B cell (primary cell): Measurements from ENCODE around the gene ZNF22. TPM values are rescaled to one million over a fixed set of nuclear protein-coding genes. Genes with fewer than 3 reads are reported as not detected.

Experiments
- ATAC-seq: fragments of 200-7000 bp; cut with Tn5 transposase; one replicate; pipeline ENCODE4 v1.10.0; 2021; ENCODE audit warnings: low read depth, mild to moderate bottlenecking, moderate number of reproducible peaks, moderate library complexity
- CTCF ChIA-PET: fragments of 350-600 bp; sonication (Branson Sonifier 250); formaldehyde crosslinking; loops from one replicate; lab custom pipeline; 2021; ENCODE audit warnings: antibody characterized with exemption, inconsistent platforms; lab: Charles Lee
- POLR2A ChIA-PET: fragments of 350-600 bp; sonication (Branson Sonifier 250); formaldehyde crosslinking; loops from one replicate; lab custom pipeline; 2021; ENCODE audit warnings: antibody characterized with exemption; lab: Charles Lee
- DNase-seq: peaks from one replicate; pipeline ENCODE4 v3.0.0; 2013
- H2AFZ ChIP-seq: 2 replicates; pipeline ENCODE4 v1.6.1; 2012; ENCODE audit warnings: mild to moderate bottlenecking, low read depth, low read length; ENCODE audit not compliant: insufficient read depth, poor library complexity, severe bottlenecking
- H3K27ac ChIP-seq, 2 donors: 1 replicate in 1 of 2; 2 replicates in 1 of 2; pipeline ENCODE4 v1.5.1; 2012 to 2013; ENCODE audit warnings: low read length in 2 of 2, mild to moderate bottlenecking in 2 of 2, moderate library complexity in 1 of 2
- H3K27me3 ChIP-seq, 4 experiments: fragments of 200-600 bp in 1 of 4; sonication (generic) in 1 of 4; replicated peaks in 1 of 4; 1 replicate in 2 of 4; 2 replicates in 2 of 4; pipeline versions ENCODE4 v1.6.1 to v1.7.0; 2013 to 2016; ENCODE audit warnings: low read length in 3 of 4, mild to moderate bottlenecking in 2 of 4, mixed read lengths in 1 of 4, moderate library complexity in 1 of 4; ENCODE audit not compliant: insufficient read depth in 4 of 4, control insufficient read depth in 3 of 4; ENCODE audit errors: control extremely low read depth in 1 of 4
- H3K36me3 ChIP-seq, 2 experiments: replicated peaks in 1 of 2; 1 replicate in 1 of 2; 2 replicates in 1 of 2; pipeline versions ENCODE4 v1.6.1 to v1.7.1; 2013; ENCODE audit warnings: low read length in 1 of 2; ENCODE audit not compliant: insufficient read depth in 2 of 2, control insufficient read depth in 1 of 2; ENCODE audit errors: control extremely low read depth in 1 of 2, extremely low read depth in 1 of 2
- H3K4me1 ChIP-seq, 2 donors: fragments of 200-600 bp in 1 of 2; sonication (generic) in 1 of 2; 1 replicate in 1 of 2; 2 replicates in 1 of 2; pipeline versions ENCODE4 v1.5.1 to v1.6.1; 2013 to 2017; ENCODE audit warnings: low read length in 2 of 2; ENCODE audit not compliant: control insufficient read depth in 2 of 2, insufficient read depth in 2 of 2
- H3K4me2 ChIP-seq: replicated peaks from 2 replicates; pipeline ENCODE3; 2012; ENCODE audit warnings: mild to moderate bottlenecking, low read depth, low read length; ENCODE audit not compliant: poor library complexity, severe bottlenecking
- H3K4me3 ChIP-seq, 5 experiments: fragments of 200-600 bp in 1 of 5; sonication (generic) in 1 of 5; 1 replicate in 3 of 5; 2 replicates in 2 of 5; pipeline versions ENCODE4 v1.5.1 to v1.7.0; 2011 to 2016; ENCODE audit warnings: low read length in 4 of 5, mild to moderate bottlenecking in 4 of 5, low read depth in 2 of 5, control low read depth in 1 of 5, moderate library complexity in 1 of 5; ENCODE audit not compliant: insufficient read depth in 1 of 5; ENCODE audit errors: control extremely low read depth in 1 of 5, extremely low read depth in 1 of 5
- H3K79me2 ChIP-seq: fragments of 200-600 bp; sonication (generic); one replicate; pipeline ENCODE4 v1.6.0; 2016; ENCODE audit warnings: low read length; ENCODE audit not compliant: control insufficient read depth, insufficient read depth
- H3K9ac ChIP-seq: fragments of 200-600 bp; sonication (generic); 2 replicates; pipeline ENCODE4 v1.6.1; 2017; ENCODE audit warnings: mild to moderate bottlenecking, low read length, moderate library complexity
- H3K9me3 ChIP-seq, 3 donors: one replicate each; pipeline versions ENCODE4 v1.6.1 to v1.7.1; 2013; ENCODE audit warnings: low read length in 2 of 3; ENCODE audit not compliant: control insufficient read depth in 2 of 3, insufficient read depth in 1 of 3; ENCODE audit errors: control extremely low read depth in 1 of 3
- H4K20me1 ChIP-seq: 2 replicates; pipeline ENCODE4 v1.6.0; 2012; ENCODE audit warnings: mild to moderate bottlenecking, low read length; ENCODE audit not compliant: insufficient read depth, control insufficient read depth, poor library complexity, severe bottlenecking
- H3K27ac Mint-ChIP-seq: one replicate; pipeline ENCODE4 v1.8.0; 2021; ENCODE audit warnings: mixed read lengths
- H3K27me3 Mint-ChIP-seq: one replicate; pipeline ENCODE4 v1.8.0; 2021; ENCODE audit warnings: mixed read lengths
- H3K4me1 Mint-ChIP-seq: one replicate; pipeline ENCODE4 v1.8.0; 2021; ENCODE audit warnings: mixed read lengths
- H3K4me3 Mint-ChIP-seq: one replicate; pipeline ENCODE4 v1.8.0; 2021; ENCODE audit warnings: mixed read lengths
- H3K9me3 Mint-ChIP-seq: one replicate; pipeline ENCODE4 v1.8.0; 2022; ENCODE audit warnings: mixed read lengths; ENCODE audit not compliant: insufficient read depth
- EZH2 ChIP-seq: IDR thresholded peaks from 2 replicates; pipeline ENCODE4 v1.6.1; 2012; ENCODE audit warnings: borderline replicate concordance, low read depth, mild to moderate bottlenecking, moderate library complexity, low read length; ENCODE audit not compliant: insufficient read depth, poor library complexity, severe bottlenecking
- WGBS: methylation state at CpG from one replicate; pipeline ENCODE4 v1.1.5; 2013; ENCODE audit warnings: missing lambda C conversion rate; ENCODE audit not compliant: insufficient coverage; 5-methylcytosine and 5-hydroxymethylcytosine counted together
- intact Hi-C: fragments of 100-400 bp; cut with micrococcal nuclease; formaldehyde crosslinking; loops from one replicate; pipeline ENCODE4 v1.10.0; 2022
- polyA plus RNA-seq: library from polyadenylated mRNA; depleted of rRNA; stranded (reverse); fragments of >200 nt; gene quantifications from 2 replicates; pipeline ENCODE4 v1.2.3, GENCODE V29; 2012
- total RNA-seq, 2 donors: library from RNA; stranded (reverse); fragments of 120-200 nt in 1 of 2; gene quantifications; 1 replicate in 1 of 2; 2 replicates in 1 of 2; pipeline versions ENCODE4 v1.2.3 to v1.2.4, GENCODE V29; 2013 to 2022
- TF ChIP-seq, protein P1 (sequence below): fragments of 200-600 bp; IDR thresholded peaks from one replicate; pipeline ENCODE4 v1.8.0; 2022; ENCODE audit warnings: antibody characterized with exemption, mild to moderate bottlenecking

ZNF22 gene
- total and polyA plus RNA-seq, 2 donors (not counting 1 experiment from before 2014, with no cell fraction given) = 7.7 to 31.4 TPM

DNA sequence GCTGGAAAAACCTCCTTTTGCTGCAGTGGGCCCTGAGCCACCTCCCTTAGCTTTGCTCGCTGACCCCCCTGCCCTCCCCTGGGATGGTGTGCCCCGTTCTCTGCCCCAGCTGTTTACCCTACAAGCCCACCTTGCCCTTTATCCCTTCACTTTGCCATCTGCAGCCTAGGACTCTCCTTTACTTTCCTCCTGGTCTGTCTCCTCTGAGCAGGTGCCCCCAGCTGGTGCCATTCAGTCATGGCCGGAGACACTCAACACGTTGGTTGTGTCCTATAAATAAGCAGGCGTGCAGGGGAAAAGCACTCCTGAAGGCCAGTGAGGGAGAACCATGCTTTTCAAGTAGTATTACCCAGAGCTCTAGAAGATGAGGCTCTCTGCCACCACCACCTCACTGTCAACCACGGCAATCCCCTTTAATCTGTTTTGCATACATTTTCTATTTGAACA is 35.0 kb upstream of the ZNF22 start:
- CTCF ChIA-PET = interaction anchor here (0.7 to 4.2 kb wide), 5 partner anchors 8 to 34 kb away, joined by 3 to 24 read pairs (median 3); partner anchors contain the start of gene DEPP1
- Mint-ChIP-seq H3K27ac (peak overlapping the region; percentile 42), H3K4me3 (no peak overlapping the region), H3K27me3 (no peaks in the 10 kb centered on the region), H3K4me1 (peaks cover 67% of the 10 kb centered on the region), H3K9me3 (no peaks in the 10 kb centered on the region)
- ATAC-seq (no peak), DNase-seq (no peak)
- H3K27ac ChIP-seq = no peak overlapping the region
- no peak for TF ChIP-seq EZH2
- TF ChIP-seq, protein P1, sequence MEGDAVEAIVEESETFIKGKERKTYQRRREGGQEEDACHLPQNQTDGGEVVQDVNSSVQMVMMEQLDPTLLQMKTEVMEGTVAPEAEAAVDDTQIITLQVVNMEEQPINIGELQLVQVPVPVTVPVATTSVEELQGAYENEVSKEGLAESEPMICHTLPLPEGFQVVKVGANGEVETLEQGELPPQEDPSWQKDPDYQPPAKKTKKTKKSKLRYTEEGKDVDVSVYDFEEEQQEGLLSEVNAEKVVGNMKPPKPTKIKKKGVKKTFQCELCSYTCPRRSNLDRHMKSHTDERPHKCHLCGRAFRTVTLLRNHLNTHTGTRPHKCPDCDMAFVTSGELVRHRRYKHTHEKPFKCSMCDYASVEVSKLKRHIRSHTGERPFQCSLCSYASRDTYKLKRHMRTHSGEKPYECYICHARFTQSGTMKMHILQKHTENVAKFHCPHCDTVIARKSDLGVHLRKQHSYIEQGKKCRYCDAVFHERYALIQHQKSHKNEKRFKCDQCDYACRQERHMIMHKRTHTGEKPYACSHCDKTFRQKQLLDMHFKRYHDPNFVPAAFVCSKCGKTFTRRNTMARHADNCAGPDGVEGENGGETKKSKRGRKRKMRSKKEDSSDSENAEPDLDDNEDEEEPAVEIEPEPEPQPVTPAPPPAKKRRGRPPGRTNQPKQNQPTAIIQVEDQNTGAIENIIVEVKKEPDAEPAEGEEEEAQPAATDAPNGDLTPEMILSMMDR = no peak
- WGBS = 43% methylated on average over 4 of the region's 6 CpGs
- H3K36me3 ChIP-seq = no peaks in the 10 kb centered on the region
- no peak overlapping the region for H3K4me3 ChIP-seq
- peaks cover 46 to 70% of the 10 kb centered on the region in 2 donors for H3K4me1 ChIP-seq
- H2AFZ ChIP-seq = peak overlapping the region; percentile 31
- intact Hi-C loops = loop anchor here (1.0 kb wide), 1 partner anchor 10 kb away; no protein-coding TSS in a partner anchor
- no peaks in the 10 kb centered on the region for H4K20me1 ChIP-seq
- H3K9ac ChIP-seq = no peak overlapping the region
- no peaks in the 10 kb centered on the region for H3K79me2 ChIP-seq
- H3K9me3 ChIP-seq = no peaks in the 10 kb centered on the region
- POLR2A ChIA-PET = no interaction called here
- peak overlapping the region; percentile 14 for H3K4me2 ChIP-seq
- H3K27me3 ChIP-seq = peaks cover 0 to 2% (median 0%) of the 10 kb centered on the region in 4 experiments

GRCh38 chr10:44966129-44966815 is 34.5 kb upstream of the ZNF22 start:
- H3K27me3 ChIP-seq = peaks cover 0 to 2% (median 0%) of the 10 kb centered on the region in 4 experiments
- H3K27ac ChIP-seq = no peak overlapping the region
- peak overlapping the region; percentile 14 for H3K4me2 ChIP-seq
- intact Hi-C loops = loop anchor here (1.0 kb wide), 1 partner anchor 9 kb away; no protein-coding TSS in a partner anchor
- Mint-ChIP-seq H3K27me3 (no peaks in the 10 kb centered on the region), H3K4me1 (peaks cover 63% of the 10 kb centered on the region), H3K27ac (no peak overlapping the region), H3K9me3 (no peaks in the 10 kb centered on the region), H3K4me3 (no peak overlapping the region)
- no peaks in the 10 kb centered on the region for H3K79me2 ChIP-seq
- H3K9ac ChIP-seq = no peak overlapping the region
- H3K9me3 ChIP-seq = no peaks in the 10 kb centered on the region
- WGBS = 30% methylated on average over 2 of the region's 8 CpGs
- peaks cover 46 to 64% of the 10 kb centered on the region in 2 donors for H3K4me1 ChIP-seq
- POLR2A ChIA-PET = no interaction called here
- H2AFZ ChIP-seq = peak overlapping the region; percentile 31
- DNase-seq = no peak
- no peaks in the 10 kb centered on the region for H3K36me3 ChIP-seq
- no peak for ATAC-seq
- no peaks in the 10 kb centered on the region for H4K20me1 ChIP-seq
- no peak for TF ChIP-seq EZH2
- TF ChIP-seq, protein P1 = no peak
- H3K4me3 ChIP-seq = no peak overlapping the region
- CTCF ChIA-PET = interaction anchor here (0.7 to 4.2 kb wide), 5 partner anchors 7 to 34 kb away, joined by 3 to 24 read pairs (median 3); partner anchors contain the start of gene DEPP1
